K562 (cell line): ENCODE data around the gene ABCA3. TPM values are rescaled to one million over a fixed set of nuclear protein-coding genes. Genes with fewer than 3 reads are reported as not detected.

Source experiments
- ADNP ChIP-seq: fragments of 200-800 bp; sonication (Bioruptor generic); IDR thresholded peaks from 2 replicates; pipeline ENCODE4 v1.6.1; 2016; ENCODE audit warnings: missing genetic modification characterization, missing compliant biosample characterization
- ATF6 ChIP-seq: sonication (generic); formaldehyde crosslinking; IDR thresholded peaks from 2 replicates; pipeline ENCODE4 v1.4.0; 2020; ENCODE audit warnings: mild to moderate bottlenecking, missing genetic modification reagents
- FOXJ2 ChIP-seq: fragments of 200-800 bp; sonication (Bioruptor generic); IDR thresholded peaks from 2 replicates; pipeline ENCODE4 v1.6.1; 2016; ENCODE audit warnings: missing genetic modification characterization, missing compliant biosample characterization
- HMGN3 ChIP-seq: IDR thresholded peaks from 2 replicates; pipeline ENCODE4 v1.6.1; 2011; ENCODE audit warnings: borderline replicate concordance, low read depth, mild to moderate bottlenecking, mixed read lengths, low read length; ENCODE audit not compliant: insufficient read length; ENCODE audit errors: extremely low read depth
- ILK ChIP-seq: fragments of 450-650 bp; IDR thresholded peaks from 2 replicates; pipeline ENCODE4 v1.6.1; 2016; ENCODE audit warnings: missing genetic modification characterization, low read depth, mild to moderate bottlenecking, missing compliant biosample characterization, moderate library complexity, borderline replicate concordance
- KAT7 ChIP-seq: sonication (generic); formaldehyde crosslinking; IDR thresholded peaks from 2 replicates; pipeline ENCODE4 v1.8.0; 2022; ENCODE audit warnings: missing genetic modification reagents, mild to moderate bottlenecking, borderline replicate concordance
- LEF1 ChIP-seq: fragments of 450-650 bp; IDR thresholded peaks from 2 replicates; pipeline ENCODE4 v1.6.1; 2016; ENCODE audit warnings: mild to moderate bottlenecking
- MTF1 ChIP-seq: fragments of 250-450 bp; sonication (Bioruptor Pico); IDR thresholded peaks from 2 replicates; pipeline ENCODE4 v1.9.0; 2021; ENCODE audit warnings: moderate library complexity, mild to moderate bottlenecking, inconsistent platforms, borderline replicate concordance
- NEUROD1 ChIP-seq: fragments of 150-350 bp; IDR thresholded peaks from 2 replicates; pipeline ENCODE4 v1.6.1; 2014; ENCODE audit warnings: borderline replicate concordance, low read length, low read depth; ENCODE audit not compliant: partially characterized antibody
- NR2C1 ChIP-seq, 2 experiments: fragments of 450-650 bp; IDR thresholded peaks; 2 replicates each; pipeline ENCODE4 v1.6.1; 2017; ENCODE audit warnings: mild to moderate bottlenecking in 2 of 2, antibody characterized with exemption in 1 of 2, inconsistent platforms in 1 of 2, missing compliant biosample characterization in 1 of 2, missing genetic modification characterization in 1 of 2
- PKNOX1 ChIP-seq: fragments of 450-650 bp; IDR thresholded peaks from 2 replicates; pipeline ENCODE4 v1.6.1; 2016
- WHSC1 ChIP-seq: IDR thresholded peaks from one replicate; pipeline ENCODE4 v1.6.1; 2012; ENCODE audit warnings: low read length, control low read depth, inconsistent platforms
- XRCC4 ChIP-seq: IDR thresholded peaks from one replicate; pipeline ENCODE4 v1.6.1; 2011; ENCODE audit not compliant: insufficient read depth, insufficient read length; ENCODE audit errors: extremely low read depth
- ZFX ChIP-seq: sonication (generic); formaldehyde crosslinking; IDR thresholded peaks from 2 replicates; pipeline ENCODE4 v1.8.0; 2022; ENCODE audit warnings: mild to moderate bottlenecking, missing genetic modification reagents, moderate library complexity
- ZNF12 ChIP-seq: sonication (generic); formaldehyde crosslinking; IDR thresholded peaks from 2 replicates; pipeline ENCODE4 v1.4.0; 2020; ENCODE audit warnings: mild to moderate bottlenecking, missing genetic modification reagents
- ZNF280A ChIP-seq: fragments of 450-650 bp; IDR thresholded peaks from 2 replicates; pipeline ENCODE4 v1.6.1; 2018; ENCODE audit warnings: mild to moderate bottlenecking, low read depth; ENCODE audit not compliant: partially characterized antibody
- ZNF41 ChIP-seq: fragments of 250-450 bp; sonication (Bioruptor Pico); conservative IDR thresholded peaks from 2 replicates; pipeline ENCODE4 v1.4.0; 2020; ENCODE audit warnings: mild to moderate bottlenecking
- ZNF609 ChIP-seq: sonication (generic); formaldehyde crosslinking; IDR thresholded peaks from 2 replicates; pipeline ENCODE4 v1.8.1; 2023; ENCODE audit warnings: missing genetic modification reagents, mild to moderate bottlenecking, borderline replicate concordance
- polyA plus RNA-seq, 8 experiments: library from polyadenylated mRNA; depleted of rRNA in 4 of 8; stranded (reverse) in 5 of 8; unstranded in 3 of 8; fragments of >200 nt; fragmentation: Nextera tagmentation in 2 of 8; fragmentation: Illumina TruSeq in 1 of 8; extraction: Ambion mirVana in 2 of 8; extraction: Trizol in 1 of 8; gene quantifications; 2 replicates each; pipeline versions ENCODE4 v1.2.1 to v1.2.3, GENCODE V29; 2011 to 2014; ENCODE audit warnings: inconsistent platforms in 1 of 8, missing spikeins in 1 of 8
- total RNA-seq, 7 experiments: library from RNA; depleted of rRNA in 6 of 7; stranded (reverse); fragments of >200 nt in 6 of 7; fragmentation: Illumina TruSeq in 2 of 7; extraction: Trizol in 2 of 7; gene quantifications; 2 replicates each; pipeline versions ENCODE4 v1.2.1 to v1.2.3, GENCODE V29; 2011 to 2021; ENCODE audit warnings: low replicate concordance in 1 of 7

ABCA3 gene
- total and polyA plus RNA-seq, 9 of the 15 experiments (the other 6 are each of a cell fraction or from before 2014, with no cell fraction given): 0.66 to 23.7 (median 6.9) TPM

GRCh38 chr16:2364638-2365210 is 24.2 kb upstream of the ABCA3 start (continued):
- TF ChIP-seq PKNOX1: peak; percentile 63
- peak; percentile 97 for TF ChIP-seq FOXJ2
- no peak for TF ChIP-seq HMGN3
- TF ChIP-seq ZNF609 (CRISPR knock-in tag): no peak
- no peak for TF ChIP-seq ZNF12 (CRISPR knock-in tag)
- TF ChIP-seq KAT7 (CRISPR knock-in tag): no peak
- no peak for TF ChIP-seq XRCC4
- TF ChIP-seq ADNP (tag): no peak
- TF ChIP-seq ZNF280A: no peak
- TF ChIP-seq ZNF41 (CRISPR knock-in tag): no peak
- no peak for TF ChIP-seq ATF6
- no peak for TF ChIP-seq MTF1 (CRISPR knock-in tag)
- no peak for TF ChIP-seq ZFX
- no peak for TF ChIP-seq WHSC1
- TF ChIP-seq NEUROD1: no peak
- no peak for TF ChIP-seq NR2C1 (IDR thresholded peaks at IDR 0.05)
- no peak for TF ChIP-seq NR2C1 (tag; IDR thresholded peaks at IDR 0.05)
- no peak for TF ChIP-seq ILK (tag)
- no peak for TF ChIP-seq LEF1
